Measurements from ENCODE around the gene USH1G.
A peak's percentile ranks its signal among the peaks of the same experiment; 100 is the strongest.

USH1G gene

DNA sequence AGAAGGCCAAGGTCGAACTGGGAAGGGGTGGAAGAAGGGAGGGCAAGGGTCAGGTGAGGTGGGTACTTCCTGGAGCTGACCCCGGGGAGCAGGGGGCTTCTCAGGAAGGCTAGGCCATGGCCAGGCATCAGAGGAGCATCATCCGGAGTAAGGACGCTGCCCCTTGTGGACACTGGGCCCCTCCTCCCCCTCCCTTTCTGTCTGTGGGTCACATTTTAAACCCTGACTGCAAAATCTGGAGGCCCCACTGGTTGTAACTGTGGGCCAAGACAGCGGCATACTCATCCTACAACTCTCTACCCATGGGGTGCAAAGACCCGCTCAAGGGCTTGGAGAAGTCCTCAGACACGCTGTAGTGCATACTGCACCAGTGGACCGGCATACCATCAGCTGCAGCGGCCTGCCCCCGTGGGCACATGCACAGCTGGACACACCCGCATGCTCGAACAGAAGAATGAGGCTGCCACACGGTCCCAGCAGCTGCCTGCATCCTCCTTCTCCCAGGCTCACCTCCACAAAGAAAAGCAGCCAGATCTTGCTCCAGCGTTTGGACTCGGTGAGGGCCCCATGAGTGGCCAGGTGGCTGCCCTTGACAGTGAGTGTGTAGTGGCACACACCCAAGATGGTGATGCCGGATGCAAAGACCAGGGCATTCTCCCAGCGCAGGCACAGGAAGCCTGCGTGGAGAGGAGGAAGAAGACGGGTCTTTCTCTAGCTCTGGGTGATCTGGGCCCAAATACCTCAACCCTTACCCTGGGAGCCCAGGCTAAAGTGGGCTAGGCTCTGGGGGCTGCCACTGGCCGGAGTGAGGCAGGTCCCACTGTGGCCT lies 30.8 kb downstream of the USH1G start:
- Histone ChIP-seq H3K27me3 (peaks cover 14 to 33% (median 23%) of the 10 kb centered on the region in 11 experiments), H3K36me3 (no peaks in the 10 kb centered on the region), H3K4me3 (no peak overlapping the region), H3K9me3 (replicated peaks in 1 of 11) (no peaks in the 10 kb centered on the region), H4K20me1 (peaks cover 0 to 7% (median 0%) of the 10 kb centered on the region in 11 experiments; a peak in 1 of 22 replicates), H3K4me1 (no peaks in the 10 kb centered on the region), H3K9ac (no peak overlapping the region), H3K27ac (no peak overlapping the region), H3K4me2 (no peak overlapping the region)
- no peak for TF ChIP-seq Cebpa-rat (IDR thresholded peaks at IDR 0.05)

DNA sequence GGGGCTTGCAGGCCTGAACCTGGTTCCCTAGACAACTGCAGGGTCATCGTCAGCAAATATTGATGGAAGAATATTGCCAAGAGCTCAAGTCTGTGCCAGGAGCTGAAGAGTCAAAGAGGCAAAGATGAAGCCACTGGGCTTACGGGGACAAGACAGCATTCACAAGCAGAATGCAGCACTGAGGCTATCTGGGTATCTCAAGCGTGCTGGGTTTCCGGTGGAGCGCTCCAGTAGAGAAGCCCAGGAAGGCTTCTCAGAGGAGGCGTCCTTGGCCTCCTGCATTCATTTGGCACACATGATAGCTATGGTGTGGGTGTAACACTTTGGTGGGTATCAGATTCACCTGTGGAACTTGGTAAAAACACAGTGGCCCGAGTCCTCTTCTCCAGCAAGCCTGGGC lies 32.5 kb downstream of the USH1G start:
- Histone ChIP-seq H3K9ac (no peak overlapping the region), H3K36me3 (no peaks in the 10 kb centered on the region), H3K4me2 (no peak overlapping the region), H3K27me3 (peaks cover 14 to 33% (median 23%) of the 10 kb centered on the region in 11 experiments), H3K9me3 (replicated peaks in 1 of 11) (no peaks in the 10 kb centered on the region), H3K4me3 (no peak overlapping the region), H3K4me1 (no peaks in the 10 kb centered on the region), H3K27ac (no peak overlapping the region), H4K20me1 (peaks cover 0 to 7% (median 0%) of the 10 kb centered on the region in 11 experiments; a peak in 1 of 22 replicates)
- no peak for TF ChIP-seq Cebpa-rat (IDR thresholded peaks at IDR 0.05)

GRCh38 chr17:74888469-74888868 lies 34.6 kb downstream of the USH1G start:
- Histone ChIP-seq H3K4me2 (no peak overlapping the region), H3K36me3 (no peaks in the 10 kb centered on the region), H3K4me1 (peaks cover 0 to 9% (median 6%) of the 10 kb centered on the region in 10 experiments; a peak in 15 of 20 replicates), H3K27me3 (peaks cover 11 to 19% (median 14%) of the 10 kb centered on the region in 11 experiments), H3K9ac (no peak overlapping the region), H3K27ac (no peak overlapping the region), H3K9me3 (replicated peaks in 1 of 11) (no peaks in the 10 kb centered on the region), H3K4me3 (no peak overlapping the region), H4K20me1 (peaks cover 0 to 7% (median 0%) of the 10 kb centered on the region in 11 experiments; a peak in 1 of 22 replicates)
- no peak for TF ChIP-seq Cebpa-rat (IDR thresholded peaks at IDR 0.05)

DNA sequence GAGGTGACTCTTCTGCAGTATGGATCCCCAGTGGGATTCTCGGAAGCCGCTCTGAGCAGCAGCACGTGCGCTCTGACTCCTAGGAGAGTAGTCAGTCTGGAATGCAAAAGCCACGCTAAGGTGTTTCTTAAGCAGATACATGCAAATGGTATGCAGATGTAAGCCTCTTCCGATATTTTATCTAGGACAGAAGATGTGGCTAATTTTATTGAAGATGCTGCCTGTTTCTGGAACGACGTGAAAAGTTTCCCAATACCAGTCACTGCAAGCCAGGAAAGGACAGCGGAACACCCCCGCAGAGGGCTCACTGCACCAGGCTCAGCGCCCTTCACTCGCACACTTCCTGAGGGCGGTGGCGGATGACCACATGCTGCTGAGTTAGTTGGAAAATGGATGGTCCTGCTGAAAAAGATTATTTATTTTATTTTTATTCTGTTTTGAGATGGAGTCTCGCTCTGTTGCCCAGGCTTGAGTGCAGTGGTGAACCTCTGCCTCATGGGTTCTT lies 39.8 kb downstream of the USH1G start:
- Histone ChIP-seq H3K9me3 (replicated peaks in 1 of 11) (no peaks in the 10 kb centered on the region), H4K20me1 (no peaks in the 10 kb centered on the region), H3K27ac (peak overlapping the region in 2 of 11 experiments; percentile 34 to 44; a peak in 5 of 22 replicates), H3K4me1 (peaks cover 2 to 31% (median 18%) of the 10 kb centered on the region in 10 experiments; a peak in 19 of 20 replicates), H3K9ac (no peak overlapping the region; a peak in 1 of 22 replicates), H3K4me2 (peak overlapping the region; percentile 19 to 72 (median 61); a peak in 20 of 22 replicates), H3K4me3 (no peak overlapping the region), H3K36me3 (no peaks in the 10 kb centered on the region), H3K27me3 (no peaks in the 10 kb centered on the region)
- TF ChIP-seq Cebpa-rat (IDR thresholded peaks at IDR 0.05) = no peak

DNA sequence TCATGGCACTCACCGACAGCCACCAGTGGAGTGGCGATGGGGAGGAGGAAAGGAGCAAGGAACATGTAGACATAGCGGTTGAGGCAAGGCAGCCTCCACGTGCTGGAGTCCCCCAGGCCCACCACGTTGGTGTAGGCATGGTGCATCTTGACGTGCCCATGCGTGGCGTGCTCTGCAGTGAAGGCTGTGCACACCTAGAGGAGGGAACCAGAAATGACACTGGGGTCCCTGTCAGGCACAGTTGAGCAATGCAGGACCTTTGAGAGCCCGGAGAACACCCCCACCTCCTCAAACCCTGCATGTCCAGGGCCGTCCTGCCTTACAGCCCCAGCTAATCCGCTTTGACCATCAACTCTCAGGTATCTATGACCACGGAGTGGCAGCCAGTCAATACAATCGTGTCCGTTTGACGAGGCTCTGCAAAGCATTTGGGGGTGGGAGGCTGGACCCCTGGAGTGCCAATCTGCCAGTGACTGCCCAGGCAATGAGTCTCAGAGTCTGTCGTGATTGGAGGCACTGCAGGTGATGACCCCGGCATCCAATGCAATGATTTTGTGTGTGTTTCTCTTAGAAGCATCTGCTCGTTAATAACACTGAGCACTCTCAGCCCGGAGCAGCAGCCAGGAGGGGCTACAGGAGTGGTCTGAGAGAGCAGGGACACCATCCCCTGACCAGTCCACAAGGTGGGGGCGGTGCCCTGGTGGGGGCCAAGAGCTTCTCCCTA lies 40.4 kb downstream of the USH1G start:
- no peak overlapping the region; a peak in 1 of 22 replicates for H3K9ac ChIP-seq
- H3K4me3 ChIP-seq = no peak overlapping the region

GRCh38 chr17:74881073-74881472 lies 42.0 kb downstream of the USH1G start:
- Histone ChIP-seq H3K27ac (no peak overlapping the region), H3K9me3 (replicated peaks in 1 of 11) (no peaks in the 10 kb centered on the region)

More for the DNA sequence above, 40.4 kb downstream of the USH1G start:
- Histone ChIP-seq H3K27ac (peak overlapping the region in 1 of 11 experiments; percentile 34; a peak in 1 of 22 replicates), H3K27me3 (no peaks in the 10 kb centered on the region), H3K36me3 (no peaks in the 10 kb centered on the region), H4K20me1 (no peaks in the 10 kb centered on the region), H3K9me3 (replicated peaks in 1 of 11) (no peaks in the 10 kb centered on the region), H3K4me2 (peak overlapping the region in 10 of 11 experiments; percentile 19 to 72 (median 62); a peak in 19 of 22 replicates), H3K4me1 (peaks cover 8 to 37% (median 24%) of the 10 kb centered on the region in 10 experiments)
- TF ChIP-seq Cebpa-rat (IDR thresholded peaks at IDR 0.05) = no peak

GRCh38 chr17:74879308-74879707 lies 43.7 kb downstream of the USH1G start:
- no peak overlapping the region for H3K4me3 ChIP-seq
- no peak for TF ChIP-seq Cebpa-rat (IDR thresholded peaks at IDR 0.05)
- no peaks in the 10 kb centered on the region for H3K27me3 ChIP-seq
- no peaks in the 10 kb centered on the region for H3K9me3 ChIP-seq (replicated peaks in 1 of 11)
- no peaks in the 10 kb centered on the region for H3K36me3 ChIP-seq
- peaks cover 13 to 43% (median 32%) of the 10 kb centered on the region in 10 experiments for H3K4me1 ChIP-seq
- no peak overlapping the region for H3K27ac ChIP-seq
- H3K9ac ChIP-seq = no peak overlapping the region
- H3K4me2 ChIP-seq = peak overlapping the region in 1 of 11 experiments; percentile 20; a peak in 1 of 22 replicates
- no peaks in the 10 kb centered on the region for H4K20me1 ChIP-seq

More at GRCh38 chr17:74881073-74881472, 42.0 kb downstream of the USH1G start:
- H3K9ac ChIP-seq = no peak overlapping the region
- H3K4me1 ChIP-seq = peaks cover 12 to 42% (median 30%) of the 10 kb centered on the region in 10 experiments
- no peak for TF ChIP-seq Cebpa-rat (IDR thresholded peaks at IDR 0.05)
- H4K20me1 ChIP-seq = no peaks in the 10 kb centered on the region
- no peaks in the 10 kb centered on the region for H3K36me3 ChIP-seq
- H3K4me2 ChIP-seq = no peak overlapping the region
- no peak overlapping the region for H3K4me3 ChIP-seq
- H3K27me3 ChIP-seq = no peaks in the 10 kb centered on the region

DNA sequence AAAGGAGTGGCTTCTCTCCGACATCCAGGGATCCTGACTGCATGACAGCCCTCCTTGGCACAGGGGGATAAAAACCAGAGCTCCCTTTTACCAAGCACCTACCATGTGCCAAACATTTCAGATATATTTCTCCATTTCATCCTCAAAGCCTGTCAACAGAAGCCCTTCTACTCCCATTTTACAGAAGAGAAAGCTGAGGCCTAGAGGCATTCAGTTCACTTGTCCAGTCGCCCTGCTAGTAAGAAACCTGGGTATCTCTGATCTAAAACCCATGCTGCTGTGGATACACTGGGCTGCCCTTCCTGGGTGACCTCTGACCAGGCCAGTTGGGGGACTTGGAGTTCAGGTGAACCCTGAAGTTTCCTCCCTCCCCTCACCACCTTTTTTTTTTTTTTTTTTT lies 44.4 kb downstream of the USH1G start:
- Histone ChIP-seq H3K4me3 (no peak overlapping the region), H3K4me2 (peak overlapping the region in 1 of 11 experiments; percentile 80; a peak in 3 of 22 replicates), H3K36me3 (no peaks in the 10 kb centered on the region), H3K9me3 (replicated peaks in 1 of 11) (no peaks in the 10 kb centered on the region), H4K20me1 (no peaks in the 10 kb centered on the region), H3K27me3 (no peaks in the 10 kb centered on the region), H3K27ac (no peak overlapping the region), H3K9ac (no peak overlapping the region), H3K4me1 (peaks cover 20 to 44% (median 34%) of the 10 kb centered on the region in 10 experiments)
- no peak for TF ChIP-seq Cebpa-rat (IDR thresholded peaks at IDR 0.05)

Measured in BLaER1 treated with 17β-estradiol and CSF1 and Interleukin-3, amounts not matched to agents 10 nM and 100 nM (cell line).